Upper lobe of left lung (tissue), 6 donors: ENCODE data around the gene LRGUK. TPM values are rescaled to one million over a fixed set of nuclear protein-coding genes. Genes with fewer than 3 reads are reported as not detected.

Source experiments
- ATAC-seq, 2 donors: fragments of 200-7000 bp; cut with Tn5 transposase; one replicate each; pipeline ENCODE4 v1.9.1; 2022; ENCODE audit warnings: mild to moderate bottlenecking in 2 of 2, moderate library complexity in 2 of 2; ENCODE audit not compliant: low FRiP score in 2 of 2
- DNase-seq, 2 donors: peaks; one replicate each; pipeline ENCODE4 v3.0.0-alpha.2; 2019 to 2020
- H3K27ac ChIP-seq, 4 donors: fragments of 200-600 bp; sonication (generic); one replicate each; pipeline ENCODE4 v1.5.1; 2016 to 2019
- H3K27me3 ChIP-seq, 4 donors: fragments of 200-600 bp; sonication (generic); one replicate each; pipeline ENCODE4 v1.5.1; 2017 to 2019
- H3K36me3 ChIP-seq, 4 donors: fragments of 200-600 bp; sonication (generic); one replicate each; pipeline ENCODE4 v1.5.1; 2016 to 2019
- H3K4me1 ChIP-seq, 4 donors: fragments of 200-600 bp; sonication (generic); one replicate each; pipeline ENCODE4 v1.5.1; 2018 to 2019
- H3K4me3 ChIP-seq, 4 donors: fragments of 200-600 bp; sonication (generic); one replicate each; pipeline ENCODE4 v1.5.1; 2017 to 2019; ENCODE audit warnings: mild to moderate bottlenecking in 2 of 4, moderate library complexity in 1 of 4
- H3K9me3 ChIP-seq, 4 donors: fragments of 200-600 bp; sonication (generic); one replicate each; pipeline ENCODE4 v1.5.1; 2018 to 2019
- EP300 ChIP-seq, 4 donors: sonication (generic); formaldehyde crosslinking; IDR thresholded peaks; one replicate each; pipeline ENCODE4 v1.5.1; 2017; ENCODE audit warnings: antibody characterized with exemption in 4 of 4, control low read depth in 2 of 4
- POLR2A ChIP-seq, 4 donors: fragments of 450-650 bp; IDR thresholded peaks; one replicate each; pipeline ENCODE4 v1.5.1; 2016 to 2017; ENCODE audit warnings: antibody characterized with exemption in 4 of 4, mild to moderate bottlenecking in 2 of 4
- POLR2AphosphoS5 ChIP-seq, 2 donors: sonication (generic); formaldehyde crosslinking; IDR thresholded peaks; one replicate each; pipeline ENCODE4 v1.5.1; 2017; ENCODE audit warnings: antibody characterized with exemption in 2 of 2
- WGBS, 2 donors: methylation state at CpG; one replicate each; pipeline ENCODE4 v1.1.5; 2017 to 2018; 5-methylcytosine and 5-hydroxymethylcytosine counted together
- total RNA-seq, 6 donors: library from RNA; depleted of rRNA in 4 of 6; stranded (reverse); fragments of >200 nt in 4 of 6; gene quantifications; one replicate each; pipeline versions ENCODE4 v1.1.0 to v1.2.1, GENCODE V29; 2016 to 2021
- TF ChIP-seq, protein P1 (sequence below), 6 experiments: fragments of 450-650 bp in 4 of 6; fragments of 200-600 bp in 2 of 6; sonication (generic) in 2 of 6; IDR thresholded peaks; one replicate each; pipeline ENCODE4 v1.5.1; 2016 to 2019; ENCODE audit warnings: antibody characterized with exemption in 6 of 6
- donor health status: DM: no; HTN: no; CAD: no; lungs with moderate emphysema.
- donor health status: DM: no; HTN: yes; CAD: no; lungs with severe emphysema.

The LRGUK gene
- total RNA-seq, 6 donors from 2014 or later: 0.31 to 9.1 (median 1.9) TPM

GRCh38 chr7:134193240-134193639 is 66.1 kb downstream of the LRGUK start:
- TF ChIP-seq POLR2AphosphoS5 (IDR thresholded peaks at IDR 0.05) (no peak), EP300 (IDR thresholded peaks at IDR 0.05) (no peak), POLR2A (IDR thresholded peaks at IDR 0.05) (no peak)
- TF ChIP-seq, protein P1, sequence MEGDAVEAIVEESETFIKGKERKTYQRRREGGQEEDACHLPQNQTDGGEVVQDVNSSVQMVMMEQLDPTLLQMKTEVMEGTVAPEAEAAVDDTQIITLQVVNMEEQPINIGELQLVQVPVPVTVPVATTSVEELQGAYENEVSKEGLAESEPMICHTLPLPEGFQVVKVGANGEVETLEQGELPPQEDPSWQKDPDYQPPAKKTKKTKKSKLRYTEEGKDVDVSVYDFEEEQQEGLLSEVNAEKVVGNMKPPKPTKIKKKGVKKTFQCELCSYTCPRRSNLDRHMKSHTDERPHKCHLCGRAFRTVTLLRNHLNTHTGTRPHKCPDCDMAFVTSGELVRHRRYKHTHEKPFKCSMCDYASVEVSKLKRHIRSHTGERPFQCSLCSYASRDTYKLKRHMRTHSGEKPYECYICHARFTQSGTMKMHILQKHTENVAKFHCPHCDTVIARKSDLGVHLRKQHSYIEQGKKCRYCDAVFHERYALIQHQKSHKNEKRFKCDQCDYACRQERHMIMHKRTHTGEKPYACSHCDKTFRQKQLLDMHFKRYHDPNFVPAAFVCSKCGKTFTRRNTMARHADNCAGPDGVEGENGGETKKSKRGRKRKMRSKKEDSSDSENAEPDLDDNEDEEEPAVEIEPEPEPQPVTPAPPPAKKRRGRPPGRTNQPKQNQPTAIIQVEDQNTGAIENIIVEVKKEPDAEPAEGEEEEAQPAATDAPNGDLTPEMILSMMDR (IDR thresholded peaks at IDR 0.05): no peak
- no peak for ATAC-seq

DNA sequence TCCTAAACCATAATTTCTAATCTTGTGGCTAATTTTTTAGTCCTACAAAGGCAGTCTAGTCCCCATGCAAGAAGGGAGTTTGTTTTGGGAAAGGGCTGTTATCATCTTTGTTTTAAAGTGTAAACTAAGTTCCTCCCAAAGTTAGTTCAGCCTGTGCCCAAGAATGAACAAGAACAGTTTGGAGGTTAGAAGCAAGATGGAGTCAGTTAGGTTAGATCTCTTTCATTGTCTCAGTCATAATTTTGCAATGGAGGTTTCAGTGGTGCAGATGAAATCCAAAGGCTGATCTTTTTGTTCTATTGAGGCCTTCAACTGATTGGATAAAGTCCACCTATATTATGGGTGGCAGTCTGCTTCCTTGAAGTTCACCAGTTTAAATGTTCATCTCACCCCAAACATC is 68.1 kb downstream of the LRGUK start:
- TF ChIP-seq POLR2A (IDR thresholded peaks at IDR 0.05) (no peak), POLR2AphosphoS5 (IDR thresholded peaks at IDR 0.05) (no peak), EP300 (IDR thresholded peaks at IDR 0.05) (no peak)
- TF ChIP-seq, protein P1 (IDR thresholded peaks at IDR 0.05): no peak
- Histone ChIP-seq H3K4me3 (no peak overlapping the region), H3K4me1 (no peaks in the 10 kb centered on the region), H3K9me3 (no peaks in the 10 kb centered on the region), H3K27ac (no peak overlapping the region), H3K27me3 (no peaks in the 10 kb centered on the region), H3K36me3 (no peaks in the 10 kb centered on the region)
- no peak for ATAC-seq
- DNase-seq: no peak

More at GRCh38 chr7:134193240-134193639, 66.1 kb downstream of the LRGUK start:
- Histone ChIP-seq H3K9me3 (no peaks in the 10 kb centered on the region), H3K27ac (no peak overlapping the region), H3K27me3 (no peaks in the 10 kb centered on the region), H3K4me1 (no peaks in the 10 kb centered on the region), H3K4me3 (no peak overlapping the region), H3K36me3 (no peaks in the 10 kb centered on the region)
- no peak for DNase-seq
- 89 to 94% methylated on average over 1 of the region's 1 CpG for WGBS, 2 donors

GRCh38 chr7:134196439-134196838 is 69.3 kb downstream of the LRGUK start:
- no peaks in the 10 kb centered on the region for H3K4me1 ChIP-seq
- H3K36me3 ChIP-seq: no peaks in the 10 kb centered on the region
- no peak overlapping the region for H3K27ac ChIP-seq
- no peak overlapping the region for H3K4me3 ChIP-seq
- ATAC-seq (no peak), DNase-seq (no peak)
- TF ChIP-seq EP300 (IDR thresholded peaks at IDR 0.05) (no peak), POLR2AphosphoS5 (IDR thresholded peaks at IDR 0.05) (no peak), POLR2A (IDR thresholded peaks at IDR 0.05) (no peak)
- TF ChIP-seq, protein P1 (IDR thresholded peaks at IDR 0.05): no peak
- no peaks in the 10 kb centered on the region for H3K27me3 ChIP-seq
- 71 to 72% methylated on average over 2 of the region's 2 CpGs for WGBS, 2 donors
- no peaks in the 10 kb centered on the region for H3K9me3 ChIP-seq

DNA sequence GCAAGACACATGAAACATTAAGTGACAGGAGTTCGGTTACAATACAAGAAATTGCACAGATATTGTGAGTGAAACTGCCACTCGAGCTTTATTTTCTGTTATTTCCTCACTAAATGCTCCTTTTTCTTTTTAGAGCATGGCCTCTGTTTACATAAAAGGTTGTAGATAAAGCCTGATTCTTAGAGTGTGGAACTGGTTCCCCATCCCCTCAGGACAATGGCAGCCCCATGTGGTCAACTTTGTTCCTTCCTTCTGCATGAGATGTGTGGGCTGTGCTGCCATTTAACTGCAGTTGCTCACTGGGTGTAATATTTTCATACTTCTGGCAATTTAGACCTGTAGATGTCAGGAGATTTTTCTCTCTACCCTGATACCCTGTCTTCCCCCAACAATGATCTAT is 70.2 kb downstream of the LRGUK start:
- H3K4me3 ChIP-seq: no peak overlapping the region
- no peak for TF ChIP-seq EP300 (IDR thresholded peaks at IDR 0.05)
- TF ChIP-seq, protein P1 (IDR thresholded peaks at IDR 0.05): no peak
- no peak for TF ChIP-seq POLR2AphosphoS5 (IDR thresholded peaks at IDR 0.05)
- TF ChIP-seq POLR2A (IDR thresholded peaks at IDR 0.05): no peak
- WGBS, 2 donors: 81 to 93% methylated on average over 2 of the region's 2 CpGs
- ATAC-seq (no peak), DNase-seq (no peak)
- no peaks in the 10 kb centered on the region for H3K9me3 ChIP-seq
- H3K27ac ChIP-seq: no peak overlapping the region
- no peaks in the 10 kb centered on the region for H3K4me1 ChIP-seq
- H3K27me3 ChIP-seq: no peaks in the 10 kb centered on the region
- no peaks in the 10 kb centered on the region for H3K36me3 ChIP-seq

DNA sequence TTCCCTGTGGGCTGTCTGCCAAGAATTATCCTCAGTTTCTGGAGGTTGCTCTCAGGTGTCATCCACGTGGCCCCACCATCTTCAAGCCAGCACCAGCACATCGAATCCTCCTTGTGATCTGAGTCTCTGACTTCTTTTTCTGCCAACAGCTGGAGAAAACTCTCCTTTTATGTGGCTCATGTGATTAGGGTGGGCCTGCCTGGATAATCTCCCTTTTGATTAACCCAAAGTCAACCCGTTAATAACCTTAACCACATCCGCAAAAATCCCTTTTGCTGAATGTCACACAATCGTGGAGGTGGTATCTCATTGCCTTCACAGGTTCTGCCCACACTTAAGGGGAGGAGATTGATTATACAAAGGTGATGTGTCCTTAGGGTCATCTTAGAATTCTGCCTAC is 73.8 kb downstream of the LRGUK start:
- no peaks in the 10 kb centered on the region for H3K27me3 ChIP-seq
- ATAC-seq (no peak), DNase-seq (no peak)
- TF ChIP-seq EP300 (IDR thresholded peaks at IDR 0.05) (no peak), POLR2AphosphoS5 (IDR thresholded peaks at IDR 0.05) (no peak), POLR2A (IDR thresholded peaks at IDR 0.05) (no peak)
- TF ChIP-seq, protein P1 (IDR thresholded peaks at IDR 0.05): no peak
- no peak overlapping the region for H3K27ac ChIP-seq
- 93% methylated on average over 5 of the region's 5 CpGs for WGBS, 2 donors
- H3K4me1 ChIP-seq: no peaks in the 10 kb centered on the region
- no peak overlapping the region for H3K4me3 ChIP-seq
- no peaks in the 10 kb centered on the region for H3K9me3 ChIP-seq
- no peaks in the 10 kb centered on the region for H3K36me3 ChIP-seq
